NCI-H748 (cell line): ENCODE results near the gene IGSF5.

ENCODE experiments used
- DNase-seq: peaks from one replicate; lab custom pipeline; 2025; ENCODE audit not compliant: unreplicated experiment; lab: John Stamatoyannopoulos, UW

IGSF5 gene

DNA sequence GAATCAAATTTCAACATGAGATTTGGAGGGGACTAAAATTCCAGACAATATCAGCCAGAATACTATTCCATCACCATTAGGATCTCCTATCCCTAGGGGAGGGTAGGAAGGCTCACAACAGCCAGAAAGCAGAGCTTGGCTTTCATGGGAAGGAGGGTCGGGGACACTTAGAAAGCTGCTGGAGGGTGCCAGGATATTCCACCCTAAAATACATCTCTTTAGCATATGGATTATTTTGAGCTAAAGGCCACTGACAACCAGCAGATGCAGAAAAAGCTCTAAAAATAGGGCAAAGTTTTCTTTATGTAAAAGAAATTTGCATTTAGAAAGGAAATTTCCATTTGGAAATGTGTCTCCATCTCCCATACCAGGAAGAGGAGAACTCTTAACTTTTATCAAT is 68.0 kb downstream of the IGSF5 start:
- no peak for DNase-seq

DNA sequence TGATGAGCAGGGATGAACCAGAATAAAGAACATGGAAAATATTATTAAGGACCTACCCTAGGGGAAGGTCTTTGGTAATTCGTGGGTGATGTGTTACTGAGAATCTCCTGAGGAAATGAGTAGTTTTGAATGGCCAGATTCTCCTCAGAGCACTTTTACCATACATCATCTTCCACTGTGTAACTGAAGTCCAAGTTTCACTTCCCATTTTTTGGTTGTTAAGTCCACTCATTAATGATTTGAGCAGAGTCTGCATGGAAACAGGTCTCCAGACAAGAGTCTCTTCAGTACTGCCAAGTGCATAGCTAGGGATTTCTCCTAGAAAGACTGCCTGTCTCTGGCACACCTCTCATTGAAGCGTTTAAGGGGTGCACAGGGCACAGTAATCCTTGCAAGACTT is 73.6 kb downstream of the IGSF5 start:
- no peak for DNase-seq

DNA sequence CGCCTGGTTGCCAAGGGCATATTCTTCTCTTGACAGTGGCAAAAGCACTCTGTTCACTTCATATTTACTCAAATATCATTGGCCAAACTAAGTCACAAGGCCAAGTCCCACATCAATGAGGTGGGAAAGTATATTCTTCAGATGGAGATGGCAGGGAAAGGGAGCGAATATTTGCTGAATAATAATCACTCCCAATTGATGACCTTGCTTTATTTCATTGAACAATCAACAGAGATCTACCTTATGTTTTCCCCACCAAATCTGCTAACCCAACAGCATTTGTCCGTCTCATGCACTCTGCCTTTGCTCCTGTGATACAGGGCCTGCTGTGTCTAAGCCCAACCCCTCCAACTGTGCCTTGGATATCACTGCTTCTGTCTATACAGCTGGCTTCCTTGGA is 77.1 kb downstream of the IGSF5 start:
- DNase-seq, result no peak

DNA sequence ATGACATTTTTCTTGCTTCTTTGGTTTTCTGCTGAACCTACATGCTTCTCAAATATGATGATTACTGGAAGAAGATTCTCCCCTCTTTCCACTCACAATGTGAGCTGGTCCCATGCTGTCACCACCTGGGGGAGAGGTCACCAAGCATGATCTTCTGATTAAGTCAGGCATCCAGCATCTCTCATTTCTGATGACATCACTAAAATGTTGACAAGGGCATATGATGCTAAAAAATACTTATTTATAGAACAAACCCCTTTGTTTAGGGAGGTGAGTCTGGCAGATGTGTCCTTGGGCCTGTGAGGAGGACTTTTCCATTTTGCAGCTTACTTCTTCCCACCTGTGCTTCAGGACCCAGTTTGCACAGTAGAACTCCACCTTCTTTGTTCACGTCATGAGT is 80.3 kb downstream of the IGSF5 start:
- no peak for DNase-seq

DNA sequence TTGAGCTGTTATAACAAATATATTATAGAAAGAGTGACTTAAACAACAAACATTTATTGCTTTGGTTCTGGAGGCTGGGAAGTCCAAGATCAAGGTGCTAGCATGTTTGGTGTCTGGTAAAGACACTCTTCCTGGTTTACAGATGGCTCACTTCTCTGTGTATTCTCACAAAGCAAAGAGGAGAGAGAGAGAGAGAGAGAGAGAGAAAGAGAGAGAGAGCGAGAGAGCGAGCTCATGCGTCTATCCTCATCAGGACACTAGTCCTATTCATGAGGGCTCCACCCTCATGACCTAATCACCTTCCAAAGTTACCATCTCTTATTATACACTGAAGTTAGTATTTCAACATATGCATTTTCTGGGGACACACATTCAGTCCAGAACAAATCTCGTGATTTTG is 89.6 kb downstream of the IGSF5 start:
- DNase-seq, result no peak

DNA sequence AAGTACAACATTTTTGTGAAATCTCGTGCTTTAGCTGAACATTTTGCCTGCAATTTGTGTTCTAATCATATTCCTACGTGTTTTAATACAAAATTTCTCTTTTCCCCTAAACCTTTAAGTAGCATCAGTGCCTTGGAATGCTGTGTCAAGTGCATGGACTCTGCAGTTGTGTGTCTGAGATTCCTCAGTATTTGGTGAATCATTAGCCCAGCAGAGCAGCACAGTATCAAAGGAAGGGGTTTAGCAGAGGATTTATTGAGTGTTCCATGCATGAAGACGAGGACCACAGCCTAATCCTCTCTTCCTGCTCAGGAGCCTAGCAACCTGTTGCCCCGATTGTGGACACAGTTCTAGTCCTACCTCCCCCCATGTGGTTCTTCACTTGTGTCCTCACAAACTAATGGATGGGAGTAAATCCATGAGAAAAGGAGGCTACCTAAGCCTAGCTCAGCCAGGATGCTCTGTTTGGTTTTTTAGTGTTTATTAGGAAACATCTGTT is 92.9 kb downstream of the IGSF5 start:
- no peak for DNase-seq

DNA sequence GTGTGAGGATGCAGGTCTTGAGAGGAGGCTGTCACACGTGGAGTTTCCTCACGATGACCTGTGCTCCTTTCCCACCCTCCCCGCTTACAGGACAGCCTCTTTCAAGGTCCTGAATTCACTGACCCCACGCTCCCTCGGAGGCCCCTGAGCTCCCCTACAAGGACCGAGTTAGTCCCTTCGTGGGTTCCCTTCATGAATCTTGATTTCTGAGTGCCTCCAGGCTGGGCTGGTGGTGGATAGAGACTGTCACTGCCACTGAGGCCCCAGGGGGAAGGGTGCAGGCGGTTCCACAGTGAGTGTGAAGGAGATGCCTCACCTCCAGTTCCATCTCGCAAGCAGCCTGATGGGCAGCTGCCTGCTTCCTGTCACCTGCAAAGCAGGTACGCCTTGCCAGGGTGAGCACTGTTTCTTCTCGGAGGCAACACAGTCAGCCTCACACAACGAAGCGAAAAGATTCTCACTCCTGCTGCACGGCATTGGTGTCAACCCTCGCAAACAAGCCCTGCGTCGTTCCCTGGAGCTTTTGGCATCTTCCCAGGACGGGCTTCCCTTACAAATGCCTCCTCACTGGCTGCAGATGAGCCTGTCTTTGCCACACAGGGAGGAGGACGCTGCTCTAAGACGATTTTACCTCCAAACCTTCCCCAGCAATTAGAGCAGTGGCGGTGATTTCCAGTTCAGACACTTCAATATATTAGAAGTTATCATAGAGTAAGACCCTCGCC is 95.6 kb downstream of the IGSF5 start:
- DNase-seq, result no peak

DNA sequence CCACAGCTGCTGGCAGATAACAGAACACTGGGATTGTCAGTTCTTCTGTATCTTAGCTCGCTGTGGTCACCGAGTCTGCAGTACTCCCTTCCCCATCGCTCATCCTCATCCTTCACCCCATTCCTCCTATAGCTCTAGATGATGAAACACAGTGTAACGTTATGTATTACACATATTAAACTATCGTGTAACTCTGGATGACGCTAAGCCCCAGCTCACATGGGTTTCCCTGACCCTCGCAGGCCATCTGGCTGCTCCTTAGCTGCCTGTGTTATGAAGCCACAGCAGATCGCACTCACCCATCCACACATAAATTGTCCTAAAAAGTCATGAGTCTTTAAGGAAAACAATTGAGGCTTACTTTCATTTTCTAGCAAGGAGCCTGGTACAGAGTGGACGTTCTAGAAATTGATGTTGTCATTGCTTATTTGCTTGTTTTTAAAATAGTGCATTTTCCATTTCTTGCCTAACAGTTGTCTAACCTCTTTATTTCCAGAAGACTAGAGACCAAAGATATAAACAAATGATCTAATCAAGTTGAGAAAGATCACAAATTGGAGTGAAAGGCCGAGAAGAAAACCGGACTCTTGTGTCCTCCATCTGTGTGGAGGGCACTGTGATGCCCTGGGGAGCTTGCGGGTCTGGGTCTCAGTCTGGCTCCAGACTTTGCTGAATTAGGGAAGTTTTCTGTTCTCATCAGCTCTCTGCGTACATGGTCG is 97.9 kb downstream of the IGSF5 start:
- DNase-seq, result no peak

DNA sequence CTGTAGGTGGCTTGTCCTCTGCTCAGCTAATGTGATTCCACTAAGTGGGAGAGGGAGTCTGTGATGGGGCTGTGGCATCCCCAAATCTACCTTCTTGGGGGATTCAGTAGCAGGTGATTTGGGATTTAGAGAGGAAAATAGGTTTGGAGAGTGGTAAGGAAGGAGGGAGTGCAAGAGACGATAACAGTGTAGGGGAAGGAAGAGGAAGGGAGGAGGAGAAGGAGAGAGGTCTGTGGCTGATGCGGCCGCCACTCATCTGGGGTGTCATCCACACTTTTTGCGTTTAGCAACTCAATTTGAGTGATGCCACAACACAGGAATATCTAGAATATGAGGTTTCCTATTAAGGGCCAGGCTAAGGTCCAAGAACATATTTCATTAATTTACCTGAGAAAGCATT is 98.5 kb downstream of the IGSF5 start:
- no peak for DNase-seq

DNA sequence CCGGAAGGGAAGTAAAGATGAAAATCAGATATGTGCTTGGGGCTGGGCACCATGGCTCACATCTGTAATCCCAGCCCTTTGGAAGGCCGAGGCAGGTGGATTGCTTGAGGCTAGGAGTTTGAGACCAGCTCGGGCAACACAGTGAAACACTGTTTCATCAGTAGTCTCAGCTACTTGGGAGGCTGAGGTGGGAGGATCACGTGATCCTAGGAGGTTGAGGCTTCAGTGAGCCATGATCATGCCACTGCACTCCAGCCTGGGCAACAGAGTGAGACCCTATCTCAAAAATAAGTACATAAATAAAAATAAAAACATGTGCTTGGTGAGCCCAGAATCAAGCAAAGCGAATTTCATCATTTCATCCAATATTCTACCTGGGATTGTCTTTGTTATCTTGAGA is 98.9 kb downstream of the IGSF5 start:
- no peak for DNase-seq

DNA sequence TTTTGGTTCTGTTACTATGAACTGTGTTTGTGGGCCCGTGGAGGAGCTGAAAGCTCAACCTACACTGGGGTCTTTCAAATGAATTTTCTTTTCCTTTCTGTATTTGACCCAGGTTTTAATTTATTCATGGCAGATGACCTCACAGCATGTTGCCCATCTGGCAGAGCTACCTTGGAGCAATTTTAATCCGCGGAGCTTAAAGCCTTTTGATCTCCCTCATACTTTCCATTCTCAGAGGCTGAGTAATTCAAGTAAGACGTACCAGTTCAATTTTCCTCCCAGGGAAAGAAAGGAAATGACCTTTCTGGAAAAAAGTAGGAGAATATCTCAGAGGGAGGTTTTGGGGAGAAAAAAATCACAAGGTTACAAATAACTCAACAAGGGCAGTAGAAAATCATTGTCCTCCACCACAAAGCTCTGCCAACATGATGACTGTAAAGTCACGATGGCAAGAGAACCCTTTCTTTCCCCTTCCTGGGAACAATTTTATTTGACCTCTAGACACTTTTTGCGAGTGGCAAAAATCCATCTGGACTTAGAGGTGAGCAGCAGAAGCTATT is 100.7 kb downstream of the IGSF5 start:
- DNase-seq, result peak; percentile 13

DNA sequence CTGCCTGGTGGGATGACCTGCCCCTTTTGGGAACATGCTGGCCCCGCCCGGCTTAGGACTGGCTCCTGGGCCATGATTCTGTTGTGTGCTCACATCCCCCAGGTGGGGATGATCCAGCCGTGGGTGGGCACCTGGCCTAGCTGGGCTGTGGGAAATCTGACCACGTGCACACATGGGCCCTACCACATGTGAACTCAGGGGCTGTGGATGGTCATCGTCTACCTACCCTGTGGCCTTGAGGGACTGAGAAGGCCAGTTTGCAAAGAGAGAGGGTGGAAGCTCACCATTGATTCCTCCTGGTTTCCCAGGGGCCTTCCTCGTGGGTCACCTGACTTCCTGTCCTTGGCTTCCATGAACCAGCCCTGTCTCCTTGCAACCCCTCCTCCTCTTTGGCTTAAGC is 102.9 kb downstream of the IGSF5 start:
- DNase-seq, result no peak

DNA sequence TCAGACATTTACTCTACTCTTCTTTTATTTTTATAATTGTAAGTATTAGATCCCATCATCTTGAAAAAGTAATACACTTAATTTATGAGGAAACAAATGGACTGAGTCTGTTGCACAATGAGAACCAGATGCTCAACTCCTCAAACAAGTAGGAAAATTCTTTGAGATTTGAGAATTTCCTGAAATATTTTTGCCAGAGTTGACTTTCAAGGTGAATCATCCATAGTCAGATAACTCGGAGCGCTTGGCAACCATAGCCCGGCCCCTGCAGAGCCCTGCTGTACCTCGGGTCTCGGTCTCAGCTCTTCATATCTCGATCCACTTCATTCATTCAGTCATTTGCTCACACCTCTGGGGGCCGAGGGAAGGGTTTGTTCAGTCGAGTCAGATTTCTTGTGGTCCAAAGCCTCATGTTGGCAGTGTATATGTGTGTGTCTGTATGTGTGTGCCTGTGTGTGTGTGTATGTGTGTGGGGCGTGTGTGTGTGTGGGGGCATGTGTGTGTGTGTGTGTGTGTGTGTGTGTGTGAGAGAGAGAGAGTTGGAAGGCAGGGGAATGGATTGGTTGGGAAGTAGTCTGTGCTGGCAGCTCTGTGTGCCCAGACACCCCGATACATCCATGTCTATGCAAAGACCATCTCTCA is 104.2 kb downstream of the IGSF5 start:
- no peak for DNase-seq

DNA sequence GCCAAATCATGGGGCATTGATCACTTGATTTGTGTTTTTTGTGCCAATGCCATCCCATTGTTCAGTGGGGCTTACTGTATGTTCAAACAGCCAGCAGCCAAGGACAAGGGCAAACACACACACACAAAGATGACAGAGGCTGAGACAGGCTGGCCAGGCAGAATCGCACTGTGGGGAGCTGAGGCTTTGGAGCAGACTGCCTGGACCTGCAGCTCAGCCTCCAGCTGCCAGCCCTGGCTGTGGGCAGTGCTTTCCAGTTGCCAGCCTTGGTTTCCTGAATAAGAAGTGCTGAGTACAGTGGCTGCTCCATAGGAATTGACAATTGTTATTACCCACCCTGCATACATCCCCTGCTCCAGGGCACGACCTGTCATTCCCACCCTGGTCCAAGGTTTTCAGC is 105.3 kb downstream of the IGSF5 start:
- no peak for DNase-seq

DNA sequence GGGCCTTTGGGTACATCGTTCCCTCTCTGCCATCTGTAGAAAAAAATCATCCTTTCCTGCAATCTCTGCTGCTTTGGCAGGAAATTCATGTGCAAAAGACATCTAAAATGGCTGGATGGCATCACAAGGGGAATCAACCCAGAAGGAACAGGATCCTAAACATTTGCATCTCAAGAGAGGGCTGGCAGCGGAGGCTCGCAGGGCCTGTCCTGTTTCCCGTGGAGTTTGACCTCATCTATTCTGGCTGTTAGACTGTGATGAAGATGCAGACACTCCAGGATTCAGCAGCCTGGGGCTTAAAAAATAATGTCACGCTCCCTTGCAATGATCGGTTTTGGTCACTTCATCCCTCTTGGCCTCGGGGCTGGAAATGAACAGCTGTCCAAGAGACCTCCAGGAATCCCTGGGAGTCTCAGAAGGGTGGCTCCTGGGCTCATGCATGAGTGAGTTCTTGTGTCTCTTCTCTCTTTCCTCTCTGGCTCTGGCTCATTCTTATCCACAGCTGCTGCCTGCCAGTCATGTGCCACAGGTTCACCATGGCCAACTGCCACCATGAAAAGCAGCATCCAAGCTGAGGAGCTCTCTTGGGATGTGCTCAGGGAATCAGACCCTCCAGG is 106.1 kb downstream of the IGSF5 start:
- DNase-seq, result no peak
